HuH-7.5 (cell line): Measurements from ENCODE around the gene ASCL3.
"Not testable (repeated sequence)": the region's sequence is repeated elsewhere in the genome, so short reads cannot be mapped to it uniquely, and the experiment has no call there.

Experiments used
- DNase-seq: peaks from one replicate; pipeline ENCODE4 v3.0.0; 2011; ENCODE audit warnings: low spot score

The ASCL3 gene

DNA sequence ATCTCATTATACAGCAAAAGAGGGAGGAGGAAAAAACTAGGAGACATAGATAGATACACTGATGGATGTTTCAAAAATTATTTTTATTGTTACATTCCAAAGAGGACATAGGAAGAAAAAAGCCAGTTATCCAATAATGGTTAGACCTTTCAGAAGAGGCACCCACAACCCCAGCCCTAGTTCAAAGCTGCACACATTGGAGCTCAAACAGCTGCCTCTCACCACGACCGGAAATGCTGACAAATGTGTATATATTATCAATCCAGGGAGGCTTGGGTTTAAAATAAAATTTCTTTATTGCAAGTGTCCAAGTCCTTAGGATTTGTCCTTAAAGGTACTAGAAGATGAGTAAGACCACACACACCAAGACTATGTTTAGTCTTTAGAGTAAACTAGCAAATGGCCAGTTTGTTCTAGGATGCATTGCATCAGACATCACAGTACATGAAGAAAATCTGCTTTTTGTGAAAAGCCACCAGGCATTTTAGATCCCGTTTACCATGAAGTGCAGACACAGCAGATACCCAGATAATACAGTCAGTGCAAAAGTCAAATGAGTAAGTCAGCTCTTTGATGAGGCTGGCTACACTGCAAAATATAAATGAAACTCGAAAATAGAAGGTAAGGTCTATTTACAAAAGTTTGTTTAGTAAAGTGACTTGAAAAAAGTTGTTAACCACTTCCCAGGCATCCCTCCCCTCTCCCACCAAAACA lies 4.6 kb upstream of the ASCL3 start:
- no peak for DNase-seq

DNA sequence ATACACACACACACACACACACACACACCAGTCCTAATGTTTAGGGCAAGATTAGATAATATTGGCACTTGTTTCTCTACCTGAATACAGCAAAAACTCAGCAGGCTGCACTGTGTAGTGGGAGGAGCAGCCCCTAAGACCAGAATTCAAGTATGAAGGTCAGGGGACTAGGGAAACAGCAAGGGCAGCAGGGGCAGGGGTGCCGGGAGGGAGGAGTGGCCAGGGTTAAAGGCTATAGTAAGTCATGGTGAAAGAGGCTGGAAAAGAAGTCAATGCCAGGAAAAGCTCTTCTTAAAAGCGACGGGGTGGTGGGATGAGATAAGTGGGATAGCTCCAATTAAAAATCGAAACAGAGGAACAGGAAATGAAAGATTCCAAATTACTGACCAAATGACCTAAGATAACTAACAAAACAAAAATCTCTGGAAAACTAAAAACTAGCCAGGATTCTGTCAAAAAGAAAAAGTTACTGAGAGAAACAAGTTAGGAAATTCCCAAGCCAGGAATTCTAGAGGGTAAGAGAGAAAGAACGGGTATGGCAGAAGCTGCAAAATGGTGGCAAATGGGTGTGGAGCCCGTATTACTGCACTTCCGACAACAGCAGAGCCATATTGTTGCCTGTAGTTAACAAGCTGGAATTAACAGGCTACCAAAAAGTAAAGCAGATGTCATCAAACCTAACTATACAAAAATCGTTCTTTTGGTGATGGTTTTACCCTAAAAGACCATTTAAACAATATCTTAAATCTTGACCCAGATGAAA lies 1.3 kb downstream of the ASCL3 start:
- DNase-seq: no peak

DNA sequence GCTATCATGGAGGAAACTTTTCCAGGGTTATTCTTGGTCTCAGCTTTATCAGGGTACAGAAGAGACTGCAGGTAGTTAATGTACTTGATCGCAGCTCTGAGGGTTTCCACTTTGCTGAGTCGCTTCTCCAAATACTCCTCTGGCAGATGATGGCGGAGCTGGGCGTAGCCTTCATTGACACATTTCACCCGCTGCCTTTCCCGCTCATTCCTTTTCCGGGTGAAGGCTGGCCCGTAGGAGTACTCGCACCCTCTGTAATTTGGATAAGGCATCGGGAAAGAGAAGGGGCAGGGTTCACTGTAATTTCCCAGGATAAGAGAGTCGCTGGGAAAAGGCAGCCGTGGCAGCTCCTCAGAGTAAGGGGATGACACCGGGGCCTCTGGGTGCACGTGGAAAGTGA lies 5.2 kb downstream of the ASCL3 start:
- no peak for DNase-seq

DNA sequence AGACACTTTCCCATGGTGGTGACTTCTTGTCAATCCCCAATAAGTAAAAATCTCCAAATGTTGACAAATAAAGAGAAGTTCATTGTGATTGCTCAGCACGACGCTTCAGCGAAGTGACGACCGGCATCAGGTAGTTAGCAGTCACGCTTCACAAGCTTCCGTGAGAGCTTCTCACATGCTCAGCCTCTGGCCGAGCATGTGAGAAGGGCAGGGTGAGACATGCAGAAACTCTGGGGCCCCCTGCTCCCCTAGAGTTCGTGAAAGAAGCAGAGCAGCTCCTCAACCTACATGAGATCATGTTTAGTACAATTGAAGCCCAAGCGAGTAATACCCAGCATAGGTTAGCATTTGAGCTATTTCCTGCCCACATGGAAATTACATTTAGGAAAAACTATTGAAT lies 5.7 kb downstream of the ASCL3 start:
- no peak for DNase-seq

DNA sequence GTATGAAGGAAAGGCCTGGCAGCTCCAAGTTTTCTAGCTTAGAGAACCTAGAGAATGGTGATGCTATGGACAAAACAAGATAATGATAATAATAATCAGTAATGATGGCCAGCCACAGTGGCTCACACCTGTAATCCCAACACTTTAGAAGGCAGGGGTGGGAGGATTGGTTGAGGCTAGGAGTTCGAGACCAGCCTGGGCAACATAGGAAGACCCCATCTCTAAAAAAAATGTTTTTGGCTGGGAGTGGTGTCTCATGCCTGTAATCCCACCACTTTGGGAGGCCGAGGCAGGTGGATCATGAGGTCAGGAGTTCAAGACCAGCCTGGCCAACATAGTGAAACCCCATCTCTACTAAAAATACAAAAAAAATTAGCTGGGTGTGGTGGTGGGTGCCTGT lies 7.0 kb downstream of the ASCL3 start:
- not testable (repeated sequence) for DNase-seq

DNA sequence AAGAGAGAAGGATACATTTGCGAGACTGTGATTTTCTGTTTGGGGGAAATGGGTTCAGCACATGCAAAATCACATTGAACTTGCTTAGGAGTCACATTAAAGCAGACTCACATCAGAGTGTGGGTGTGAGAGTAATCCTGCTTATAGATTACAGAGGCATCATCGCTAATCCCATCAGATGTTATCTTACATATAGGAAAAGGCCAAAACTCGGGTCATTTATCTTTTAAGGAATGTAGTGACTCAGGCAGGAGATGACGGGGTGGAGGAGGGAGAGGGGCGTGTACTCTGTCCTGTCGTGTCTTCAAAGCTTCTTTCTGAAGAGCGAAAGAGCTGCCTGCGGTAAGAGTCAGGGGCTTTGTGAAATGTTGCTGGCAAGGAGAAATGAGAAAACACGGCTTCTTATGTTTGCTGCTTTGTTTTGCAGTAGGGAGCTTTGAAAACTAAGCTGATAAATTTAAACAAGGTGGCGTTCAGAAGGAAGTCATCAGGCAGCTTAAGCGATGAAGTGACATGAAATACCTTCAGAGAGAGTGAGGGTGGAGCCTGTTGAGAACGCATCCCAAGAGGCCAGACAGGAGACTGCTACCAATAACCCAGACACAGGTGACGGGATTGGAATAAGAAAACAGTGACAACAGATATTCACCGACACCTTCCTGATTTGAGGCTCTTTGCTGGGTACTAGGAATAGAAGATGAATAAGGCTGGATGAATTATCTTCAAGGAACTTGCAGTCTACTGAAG lies 7.9 kb downstream of the ASCL3 start:
- DNase-seq: no peak

DNA sequence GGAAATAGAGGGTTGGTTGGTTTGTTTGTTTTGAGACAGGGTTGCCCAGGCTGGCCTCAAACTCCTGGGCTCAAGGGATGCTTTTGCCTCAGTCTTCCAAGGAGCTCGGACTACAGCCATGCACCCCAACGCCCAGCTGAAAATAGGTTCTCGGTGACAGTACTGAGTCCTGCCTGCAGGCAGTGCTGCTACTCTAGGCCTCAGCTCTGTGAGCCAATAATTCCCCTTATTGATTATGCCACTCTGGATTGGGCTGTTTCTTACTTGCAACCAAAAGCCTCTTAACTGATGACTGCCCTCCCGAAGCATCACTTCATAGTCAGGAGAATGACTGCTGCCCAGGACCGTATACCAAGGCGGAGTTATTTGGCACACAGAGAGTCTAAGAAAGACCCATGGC lies 8.9 kb downstream of the ASCL3 start:
- DNase-seq: no peak

DNA sequence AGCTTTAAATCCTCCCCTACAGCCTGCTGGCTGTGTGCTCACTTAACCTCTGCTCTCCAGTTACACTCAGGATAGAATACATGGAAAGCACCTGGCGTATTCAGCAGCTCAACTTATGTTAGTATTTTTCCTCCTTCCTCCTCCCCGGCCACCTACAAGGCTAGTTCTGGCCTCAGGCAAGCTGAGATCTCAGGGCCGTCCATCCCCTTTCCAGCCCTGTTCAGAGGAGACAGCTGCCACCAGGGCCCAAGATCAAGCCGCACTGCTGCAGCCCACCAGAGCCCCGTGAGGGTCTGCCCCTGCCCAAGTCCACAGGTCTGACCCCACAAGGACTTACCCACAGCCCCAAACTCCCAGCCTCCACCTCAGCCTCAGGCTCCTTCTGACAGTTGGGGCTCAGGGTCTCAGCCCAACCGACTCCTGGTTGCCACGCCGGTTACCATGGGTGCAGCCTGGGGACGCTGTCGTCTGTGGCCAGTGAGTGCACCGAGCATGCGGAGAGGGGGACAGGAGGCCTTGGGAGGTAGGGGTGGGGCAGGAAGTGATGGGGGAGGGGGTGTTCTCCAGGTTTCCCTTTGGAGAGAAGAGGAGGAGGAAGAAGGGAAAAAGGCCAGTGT lies 10.1 kb downstream of the ASCL3 start, which contains the start of gene C11orf16:
TSS of gene C11orf16 (minus strand) at position 384 of the 617 bp plus-strand sequence. CDS start 639 bp downstream, outside the sequence.
- DNase-seq: no peak

DNA sequence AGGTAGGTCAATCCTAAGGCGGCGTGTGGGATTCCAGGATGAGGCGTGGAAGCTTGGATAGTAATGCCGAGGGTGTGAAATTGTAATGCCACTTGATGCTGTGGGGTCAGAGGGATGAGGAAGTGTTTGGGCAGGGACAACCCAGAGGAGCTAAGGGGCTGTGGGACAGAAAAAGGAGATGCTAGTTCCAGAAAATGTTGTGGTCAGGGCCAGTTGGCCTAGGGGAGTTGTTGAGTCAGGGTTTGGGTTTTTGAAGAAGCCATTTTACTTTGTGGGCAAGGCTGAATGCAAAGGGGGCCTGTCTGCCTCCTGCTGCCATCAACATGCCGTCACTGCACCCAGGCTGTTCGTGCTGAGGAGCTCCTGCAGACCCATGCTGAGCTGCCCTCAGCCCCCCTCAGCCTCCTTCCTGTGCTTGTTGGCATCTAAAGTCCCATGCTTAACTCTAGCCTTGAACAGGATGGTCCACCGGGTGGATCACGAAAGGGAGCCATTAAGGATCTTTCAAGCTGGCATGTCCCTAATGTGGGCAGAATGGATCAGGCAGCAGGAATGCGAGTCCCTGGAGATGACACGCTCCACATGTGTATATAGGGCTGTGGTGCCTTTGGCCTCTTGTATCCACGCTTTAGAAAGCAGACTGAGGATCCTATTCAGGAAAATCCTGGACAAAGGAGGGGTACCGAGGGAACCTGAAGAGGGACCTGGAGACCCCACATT lies 12.2 kb downstream of the ASCL3 start:
- no peak for DNase-seq

DNA sequence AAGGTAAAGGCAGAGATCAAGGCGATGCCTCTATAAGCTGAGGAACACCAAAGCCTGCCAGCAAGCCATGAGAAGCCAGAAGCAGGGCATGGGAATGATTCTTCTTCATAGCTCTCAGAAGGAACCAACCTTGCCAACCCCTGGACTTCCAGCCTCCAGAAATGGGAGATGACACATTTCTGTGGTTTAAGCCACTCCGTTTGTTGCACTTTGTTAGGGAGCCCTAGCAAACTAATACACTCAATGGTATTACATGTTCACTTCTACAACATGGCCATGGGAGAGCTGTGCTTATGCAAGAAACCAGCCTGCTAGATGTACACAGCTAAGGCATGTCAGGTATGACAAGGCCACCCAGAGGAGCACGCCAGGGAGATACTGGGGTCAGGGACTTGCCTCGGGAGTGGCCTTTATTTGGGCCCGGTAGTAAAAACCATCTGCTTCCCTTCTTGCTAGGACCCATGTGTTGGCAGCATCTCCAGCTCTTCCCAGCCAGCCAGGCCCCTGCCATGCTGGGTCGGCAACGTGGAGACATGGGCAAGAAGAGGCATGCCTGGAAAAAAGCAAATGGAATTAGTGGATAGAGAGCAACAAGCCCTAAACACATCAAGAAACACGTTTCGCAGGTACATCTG lies 13.7 kb downstream of the ASCL3 start:
- DNase-seq: no peak

DNA sequence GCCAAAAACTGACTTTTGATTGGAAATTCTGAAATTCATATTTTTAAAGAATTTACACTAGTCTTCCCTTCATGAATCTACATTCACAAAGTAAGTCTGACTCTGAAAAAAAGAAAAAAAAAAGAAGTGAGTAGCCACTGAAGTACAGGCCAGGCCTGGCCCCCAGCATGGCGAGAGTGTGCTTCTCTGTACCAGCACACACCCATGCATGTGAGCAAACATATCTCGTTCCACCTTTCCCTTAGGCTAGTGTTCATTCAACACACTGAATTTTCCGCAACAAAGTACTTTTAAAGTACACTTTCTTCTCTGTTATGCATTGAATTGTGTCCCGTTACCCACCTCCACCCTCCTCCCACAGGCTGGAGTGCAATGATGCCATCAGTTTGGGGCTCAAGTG lies 14.6 kb downstream of the ASCL3 start:
- DNase-seq: no peak

DNA sequence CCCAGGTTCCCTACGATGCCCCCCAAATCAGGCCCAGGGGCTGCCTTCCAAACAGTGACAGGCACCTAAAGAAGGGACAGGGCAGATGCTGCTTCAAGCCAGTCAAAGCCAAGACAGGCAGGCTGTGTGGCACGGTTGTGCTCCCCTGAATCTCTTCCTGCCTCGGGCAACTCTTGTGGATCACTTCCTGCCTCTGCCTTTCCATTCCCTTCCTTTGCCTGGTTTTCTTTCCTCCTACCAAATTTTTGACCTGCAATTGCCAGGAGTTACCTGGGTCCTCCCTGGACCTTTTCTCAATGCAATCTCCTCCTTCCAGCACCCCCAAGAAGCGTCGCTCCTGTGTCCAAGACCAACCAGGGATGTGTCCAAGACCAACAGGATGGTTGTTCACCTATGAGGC lies 15.6 kb downstream of the ASCL3 start:
- no peak for DNase-seq

DNA sequence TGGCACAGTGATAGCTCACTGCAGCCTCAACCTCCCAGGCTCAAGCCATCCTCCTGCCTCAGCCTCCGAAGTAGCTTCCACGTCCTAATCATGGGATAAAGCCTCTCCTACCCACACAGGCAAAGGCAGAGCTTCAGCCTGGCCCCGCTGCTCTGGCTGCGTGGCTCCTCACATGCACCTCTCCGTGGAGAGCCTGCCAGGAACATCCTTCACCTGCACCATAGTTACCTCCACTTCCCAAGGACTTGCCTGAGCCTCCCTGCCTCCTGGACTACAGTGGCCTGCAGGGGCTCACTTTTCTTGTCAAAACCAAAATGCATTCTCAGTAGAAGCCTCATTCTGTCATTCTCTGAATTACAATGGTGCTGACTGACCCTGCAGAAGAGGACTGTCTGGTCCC lies 16.6 kb downstream of the ASCL3 start:
- DNase-seq: no peak

DNA sequence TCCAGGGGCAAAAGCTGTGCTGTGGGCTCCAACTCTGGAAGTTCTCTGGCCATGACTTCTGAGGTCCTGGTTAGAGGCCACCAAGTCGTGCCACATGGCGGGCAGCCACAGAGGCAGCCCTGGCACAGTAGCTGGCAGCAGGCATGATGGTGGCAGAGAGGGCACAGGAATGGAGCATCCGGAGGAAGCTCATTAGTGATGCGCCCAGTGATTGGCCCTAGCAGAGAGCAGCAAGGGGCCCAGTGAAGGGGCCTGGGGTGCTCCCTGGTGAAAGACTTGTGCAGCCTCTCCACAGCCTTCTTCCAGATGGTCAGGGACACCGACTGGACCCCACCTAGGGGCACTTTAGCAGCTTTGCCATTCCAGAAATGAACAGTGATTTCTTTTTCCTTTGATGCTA lies 17.1 kb downstream of the ASCL3 start:
- no peak for DNase-seq

DNA sequence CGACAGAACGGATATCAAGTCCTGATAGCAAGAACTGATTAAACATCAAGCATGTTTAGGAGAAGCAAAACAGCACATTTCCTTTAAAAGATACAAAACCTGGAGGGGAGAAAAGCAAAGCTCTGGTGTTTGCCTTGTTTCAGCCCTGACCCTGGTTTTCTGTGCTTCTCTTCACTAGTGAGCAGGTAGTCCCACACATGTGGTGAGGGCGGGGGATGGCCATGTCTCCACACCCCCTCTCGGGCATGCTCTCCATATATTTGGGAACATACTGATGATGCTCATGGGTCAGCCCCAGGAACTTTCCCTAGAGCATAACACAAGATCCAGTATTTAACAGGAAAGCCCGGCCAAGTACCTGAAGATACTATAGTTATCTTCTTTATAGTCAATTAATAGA lies 20.1 kb downstream of the ASCL3 start:
- no peak for DNase-seq

DNA sequence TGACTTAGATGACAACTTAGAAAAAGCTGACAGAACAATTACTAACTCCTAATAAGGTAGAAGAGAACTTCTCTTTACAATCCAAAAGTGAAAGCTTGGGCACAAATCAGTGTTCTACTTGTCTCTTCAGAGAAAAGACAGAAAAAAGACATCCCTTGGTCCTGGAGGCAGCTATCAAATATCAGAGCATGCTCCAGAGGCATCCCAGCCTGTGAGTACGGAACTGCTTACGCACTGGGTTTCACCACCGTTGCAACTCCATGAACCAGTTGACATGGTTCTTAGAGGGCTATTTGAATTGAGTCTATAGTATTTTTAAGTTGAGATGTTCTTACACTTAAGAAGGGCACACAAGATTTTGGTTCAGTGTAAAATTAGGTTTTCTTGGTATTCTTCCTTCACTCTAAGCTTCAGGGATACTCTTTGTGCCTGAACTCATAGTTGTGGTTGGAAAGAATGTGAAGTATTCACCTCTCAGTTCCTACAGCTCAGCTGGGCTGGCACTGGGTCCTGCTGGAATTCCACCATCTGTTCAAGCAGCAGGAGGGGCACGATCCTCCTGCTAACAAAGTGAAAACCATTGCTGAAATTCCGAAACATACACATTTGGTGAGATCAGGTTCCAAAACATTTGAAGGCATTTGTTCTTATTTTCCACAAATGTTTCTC lies 25.5 kb downstream of the ASCL3 start:
- no peak for DNase-seq

DNA sequence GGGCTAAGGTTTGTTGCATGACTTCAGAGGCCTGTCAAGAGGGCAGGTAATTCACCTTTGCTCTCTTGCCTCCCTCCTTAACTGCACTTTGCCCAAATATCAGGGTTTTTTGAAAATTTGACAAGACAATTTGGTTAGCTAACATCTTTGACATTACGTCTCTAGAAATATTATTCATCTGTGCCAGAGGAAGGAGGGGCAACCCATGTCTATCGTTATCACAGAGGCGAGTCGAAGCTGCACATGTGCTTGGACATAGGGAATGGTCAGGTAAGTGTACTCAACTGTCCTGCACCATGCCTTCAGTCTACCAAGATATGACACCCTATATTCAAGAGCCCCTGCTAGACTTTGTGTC lies 28.2 kb downstream of the ASCL3 start:
- DNase-seq: no peak

DNA sequence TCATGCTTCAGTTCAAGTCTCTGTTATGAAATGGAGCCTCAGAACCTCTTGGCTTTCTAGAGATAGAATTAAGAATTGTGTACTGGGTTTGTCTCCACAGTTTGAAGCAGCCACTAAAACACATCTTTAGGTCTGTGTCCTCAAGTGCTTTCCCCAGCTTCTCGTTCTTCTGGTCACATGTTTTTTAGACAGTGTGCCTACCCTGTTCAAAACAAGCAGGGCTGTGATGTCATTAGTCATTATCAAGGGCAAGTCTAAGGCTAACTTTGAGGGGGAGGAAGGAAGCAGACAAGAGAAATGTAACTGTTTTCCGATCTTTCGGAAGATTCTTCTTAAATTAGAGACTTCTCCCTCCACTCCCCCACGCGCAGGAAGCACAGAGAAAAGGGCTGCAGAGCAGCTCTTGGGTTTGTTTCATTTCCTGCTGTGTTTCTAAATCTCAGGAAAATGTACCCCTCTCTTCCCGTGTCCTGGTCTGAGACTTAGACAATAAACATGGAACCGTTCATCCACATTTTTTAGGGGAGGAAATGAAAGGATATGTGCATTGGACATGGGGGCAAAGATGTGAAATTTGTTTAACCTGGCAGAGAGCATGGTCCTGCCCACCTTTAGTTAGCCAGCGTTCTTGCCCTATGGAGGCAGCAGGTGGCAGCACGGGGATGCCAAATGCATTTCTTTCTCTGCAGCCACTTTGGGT lies 28.7 kb downstream of the ASCL3 start:
- DNase-seq: no peak

DNA sequence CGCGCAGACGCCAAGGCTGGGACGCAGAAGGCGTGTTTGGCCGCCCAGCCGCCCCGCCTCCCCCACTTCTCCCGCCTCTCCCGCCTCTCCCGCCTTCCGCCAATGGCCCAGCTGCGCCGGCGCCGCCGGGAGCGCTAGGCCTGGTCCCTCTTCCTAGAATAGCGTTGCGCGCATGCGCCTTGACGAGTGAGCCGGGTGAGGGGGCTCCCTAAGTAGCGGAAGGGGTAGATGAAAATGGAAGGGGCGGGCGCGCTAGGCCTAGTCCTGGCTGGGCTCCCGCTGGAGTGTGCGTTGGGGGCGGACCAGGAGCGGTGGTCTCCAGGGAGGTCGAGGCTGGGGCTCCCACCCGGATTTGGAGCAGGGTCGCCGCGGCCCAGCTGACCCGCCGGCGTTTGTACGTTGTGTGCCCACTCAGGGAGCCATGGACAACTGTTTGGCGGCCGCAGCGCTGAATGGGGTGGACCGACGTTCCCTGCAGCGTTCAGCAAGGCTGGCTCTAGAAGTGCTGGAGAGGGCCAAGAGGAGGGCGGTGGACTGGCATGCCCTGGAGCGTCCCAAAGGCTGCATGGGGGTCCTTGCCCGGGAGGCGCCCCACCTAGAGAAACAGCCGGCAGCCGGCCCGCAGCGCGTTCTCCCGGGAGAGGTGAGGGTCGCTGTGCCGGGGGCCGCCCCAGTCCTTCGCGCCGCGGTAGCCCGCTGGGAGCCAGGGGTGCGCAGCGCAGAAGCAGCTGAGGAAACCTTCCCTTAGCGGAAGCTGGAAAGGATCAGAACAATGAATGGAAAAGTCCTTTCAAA lies 31.6 kb downstream of the ASCL3 start, which contains the start of gene AKIP1:
TSS of gene AKIP1 (plus strand) at position 161 of the 795 bp plus-strand sequence. CDS start at position 422, 261 bp downstream.
- DNase-seq: peak; percentile 79
